Mucosa of descending colon (tissue), 3 donors: ENCODE data around the gene NRCAM. TPM values are rescaled to one million over a fixed set of nuclear protein-coding genes. Genes with fewer than 3 reads are reported as not detected.

ENCODE experiments used
- ATAC-seq: fragments of 200-7000 bp; cut with Tn5 transposase; one replicate; pipeline ENCODE4 v1.9.1; 2020; ENCODE audit warnings: mild to moderate bottlenecking, moderate library complexity
- DNase-seq, 3 donors: peaks; one replicate each; pipeline ENCODE4 v3.0.0-alpha.2; 2020
- H3K36me3 ChIP-seq: fragments of 200-600 bp; one replicate; pipeline ENCODE4 v1.8.0; 2021; ENCODE audit warnings: low read depth, mild to moderate bottlenecking
- H3K4me1 ChIP-seq: fragments of 200-600 bp; one replicate; pipeline ENCODE4 v1.8.0; 2021; ENCODE audit warnings: low read depth, mild to moderate bottlenecking
- H3K4me3 ChIP-seq: fragments of 200-600 bp; one replicate; pipeline ENCODE4 v1.8.0; 2021; ENCODE audit warnings: mild to moderate bottlenecking
- H3K9me3 ChIP-seq: fragments of 200-600 bp; one replicate; pipeline ENCODE4 v1.8.0; 2021; ENCODE audit warnings: mild to moderate bottlenecking
- CTCF ChIP-seq: fragments of 200-600 bp; IDR thresholded peaks from one replicate; pipeline ENCODE4 v1.8.0; 2022; ENCODE audit warnings: antibody characterized with exemption, mild to moderate bottlenecking
- intact Hi-C, 2 donors: fragments of 100-400 bp; cut with DNase I in 1 of 2; cut with micrococcal nuclease in 1 of 2; formaldehyde crosslinking; loops; one replicate each; pipeline versions ENCODE4 v1.11.0 to v1.11.1; 2022; cut with DNase I, micrococcal nuclease
- total RNA-seq, 3 donors: library from RNA; stranded (reverse); fragmentation: NEBNext Ultra II Directional in 2 of 3; extraction: Animal tissue kit (Norgen Biotek cat#: 25700) in 2 of 3; gene quantifications; one replicate each; pipeline versions ENCODE4 v1.2.1 to v1.2.4, GENCODE V29; 2021 to 2023
- donor health status: DM: no; HTN: no; CAD: no; lungs with moderate emphysema.
- donor health status: DM: no; HTN: no; CAD: no.
- donor health status: DM: no; HTN: yes; CAD: no.

Gene NRCAM
- total RNA-seq, 3 donors from 2014 or later, result 1.0 to 3.4 (median 2.3) TPM

- Histone ChIP-seq H3K4me3 (no peak overlapping the region), H3K36me3 (no peaks in the 10 kb centered on the region), H3K9me3 (no peaks in the 10 kb centered on the region), H3K4me1 (no peaks in the 10 kb centered on the region)
- ATAC-seq (no peak), DNase-seq (no peak)
- TF ChIP-seq CTCF, result no peak
- intact Hi-C loops, result no loop called here
These were observed 141.7 kb downstream of the NRCAM start for GRCh38 chr7:108314551-108314950.

- Histone ChIP-seq H3K9me3 (no peaks in the 10 kb centered on the region), H3K4me1 (no peaks in the 10 kb centered on the region), H3K36me3 (no peaks in the 10 kb centered on the region), H3K4me3 (no peak overlapping the region)
- DNase-seq, result no peak
- no peak for TF ChIP-seq CTCF
- intact Hi-C loops, result no loop called here
- no peak for ATAC-seq
These were observed 142.2 kb downstream of the NRCAM start for GRCh38 chr7:108314049-108314448.

- no peak overlapping the region for H3K4me3 ChIP-seq
- intact Hi-C loops, result no loop called here
- TF ChIP-seq CTCF, result no peak
- no peaks in the 10 kb centered on the region for H3K4me1 ChIP-seq
- no peaks in the 10 kb centered on the region for H3K36me3 ChIP-seq
- no peak for ATAC-seq
- DNase-seq, result no peak
- no peaks in the 10 kb centered on the region for H3K9me3 ChIP-seq
These were observed 143.2 kb downstream of the NRCAM start for GRCh38 chr7:108313086-108313485.

GRCh38 chr7:108311446-108312168 lies 144.6 kb downstream of the NRCAM start:
- no peak for ATAC-seq
- Histone ChIP-seq H3K4me3 (no peak overlapping the region), H3K4me1 (no peaks in the 10 kb centered on the region), H3K9me3 (no peaks in the 10 kb centered on the region), H3K36me3 (no peaks in the 10 kb centered on the region)
- no peak for TF ChIP-seq CTCF
- intact Hi-C loops, result no loop called here
- DNase-seq, result no peak

- no peak overlapping the region for H3K4me3 ChIP-seq
- no peaks in the 10 kb centered on the region for H3K9me3 ChIP-seq
- intact Hi-C loops, result no loop called here
- no peaks in the 10 kb centered on the region for H3K36me3 ChIP-seq
- TF ChIP-seq CTCF, result no peak
- no peaks in the 10 kb centered on the region for H3K4me1 ChIP-seq
- ATAC-seq, result no peak
- DNase-seq, result no peak
These were observed 145.9 kb downstream of the NRCAM start for GRCh38 chr7:108310351-108310750.

- Histone ChIP-seq H3K9me3 (no peaks in the 10 kb centered on the region), H3K36me3 (no peaks in the 10 kb centered on the region), H3K4me1 (no peaks in the 10 kb centered on the region), H3K4me3 (no peak overlapping the region)
- intact Hi-C loops, result no loop called here
- DNase-seq (no peak), ATAC-seq (no peak)
- no peak for TF ChIP-seq CTCF
These were observed 147.3 kb downstream of the NRCAM start for GRCh38 chr7:108308903-108309302.
